ENCODE results near the gene ST6GAL1. TPM values are rescaled to one million over a fixed set of nuclear protein-coding genes. Genes with fewer than 3 reads are reported as not detected.
A peak's percentile ranks its signal among the peaks of the same experiment; 100 is the strongest.

The ST6GAL1 gene
- total and polyA plus RNA-seq, 2 experiments from 2014 or later, result 17.6 to 65.1 TPM

GRCh38 chr3:186980989-186981388 lies 50.7 kb downstream of the ST6GAL1 start (continued):
- TF ChIP-seq ZNF462 (CRISPR knock-in tag; IDR thresholded peaks at IDR 0.05), result no peak
- no peak for TF ChIP-seq EZH2phosphoT487 (IDR thresholded peaks at IDR 0.05; ENCODE audit: unreplicated experiment)
- TF ChIP-seq POLR2AphosphoS5 (IDR thresholded peaks at IDR 0.05; ENCODE audit: low read depth), result no peak
- TF ChIP-seq NANOG (IDR thresholded peaks at IDR 0.05; ENCODE audit: borderline replicate concordance), result no peak
- no peak for TF ChIP-seq STAT1 (IDR thresholded peaks at IDR 0.05; ENCODE audit: unreplicated experiment)
- TF ChIP-seq CTCF (conservative IDR thresholded peaks at IDR 0.05; ENCODE audit: low read depth in 2 of 2), result no peak
- TF ChIP-seq ZNF114 (CRISPR knock-in tag; IDR thresholded peaks at IDR 0.05), result no peak
- no peak for TF ChIP-seq ZNF331 (CRISPR knock-in tag; IDR thresholded peaks at IDR 0.05; ENCODE audit: low read depth)

GRCh38 chr3:186983659-186984058 lies 53.3 kb downstream of the ST6GAL1 start:
- Histone ChIP-seq H3K36me3 (ENCODE audit: insufficient read depth) (peaks cover 12% of the 10 kb centered on the region; the same call in 1 of the 2 replicates), H3K4me1 (ENCODE audit: insufficient read depth) (peaks cover 10% of the 10 kb centered on the region), H2AFZ (no peak overlapping the region), H3F3A (replicated peaks; ENCODE audit: low read depth) (no peaks in the 10 kb centered on the region), H3K27me3 (ENCODE audit: insufficient read depth) (no peaks in the 10 kb centered on the region), H3K79me2 (replicated peaks; ENCODE audit: insufficient read depth) (peaks cover 4% of the 10 kb centered on the region), H3K4me3 (no peak overlapping the region), H3K27ac (ENCODE audit: low read depth) (no peak overlapping the region), H3K4me2 (no peak overlapping the region), H3K9me2 (ENCODE audit: insufficient read depth) (no peaks in the 10 kb centered on the region; the same call in 1 of the 2 replicates), H4K20me1 (replicated peaks; ENCODE audit: insufficient read depth) (peaks cover 3% of the 10 kb centered on the region; the same call in 1 of the 2 replicates)
- peak overlapping the region; percentile 12; the same call in 1 of the 2 replicates for H3K27ac Mint-ChIP-seq
- peaks cover 57% of the 10 kb centered on the region for H3K36me3 Mint-ChIP-seq (ENCODE audit: low read depth)
- H3K27me3 Mint-ChIP-seq (ENCODE audit: insufficient read depth, low read depth, poor library complexity), result peaks cover 6% of the 10 kb centered on the region
- H3K9me3 Mint-ChIP-seq, result peaks cover 7% of the 10 kb centered on the region; the same call in 2 of the 3 replicates
- no peak for TF ChIP-seq NANOG (IDR thresholded peaks at IDR 0.05; ENCODE audit: borderline replicate concordance)
- no peak for TF ChIP-seq STAT1 (IDR thresholded peaks at IDR 0.05; ENCODE audit: unreplicated experiment)
- no peak for TF ChIP-seq CTCF (conservative IDR thresholded peaks at IDR 0.05; ENCODE audit: low read depth in 2 of 2)
- TF ChIP-seq JUNB (IDR thresholded peaks at IDR 0.05; ENCODE audit: unreplicated experiment), result no peak
- TF ChIP-seq EZH2 (IDR thresholded peaks at IDR 0.05; ENCODE audit: low read depth, unreplicated experiment), result no peak
- no peak for TF ChIP-seq CREB1 (CRISPR knock-in tag; IDR thresholded peaks at IDR 0.05; ENCODE audit: low read depth)
- no peak for TF ChIP-seq ETS1 (IDR thresholded peaks at IDR 0.05)
- no peak for DNase-seq (ENCODE audit: low spot score)
- H3K4me1 Mint-ChIP-seq, result peaks cover 32% of the 10 kb centered on the region
- H3K4me3 Mint-ChIP-seq, result no peak overlapping the region
- ATAC-seq, result no peak
